Psoas muscle (tissue), 8 donors: ENCODE results near the gene ZNF300. TPM values are rescaled to one million over a fixed set of nuclear protein-coding genes. Genes with fewer than 3 reads are reported as not detected.
"Not testable (repeated sequence)": the region's sequence is repeated elsewhere in the genome, so short reads cannot be mapped to it uniquely, and the experiment has no call there.

ENCODE experiments used
- ATAC-seq, 4 donors: fragments of 200-7000 bp; cut with Tn5 transposase; one replicate each; pipeline ENCODE4 v1.9.1; 2020; ENCODE audit warnings: moderate library complexity in 3 of 4, mild to moderate bottlenecking in 2 of 4
- DNase-seq, 2 donors: peaks; one replicate each; pipeline ENCODE4 v3.0.0-alpha.2; 2020
- H3K27ac ChIP-seq: fragments of 200-600 bp; one replicate; pipeline ENCODE4 v1.8.0; 2022
- H3K27me3 ChIP-seq, 3 donors: fragments of 200-600 bp in 1 of 3; one replicate each; pipeline versions ENCODE4 v1.6.1 to v1.8.0; 2013 to 2022; ENCODE audit warnings: low read length in 2 of 3, mild to moderate bottlenecking in 2 of 3, moderate library complexity in 1 of 3; ENCODE audit not compliant: insufficient read depth in 3 of 3
- H3K36me3 ChIP-seq, 2 donors: fragments of 200-600 bp in 1 of 2; one replicate each; pipeline versions ENCODE4 v1.6.1 to v1.8.0; 2013 to 2022; ENCODE audit warnings: low read depth in 1 of 2, mild to moderate bottlenecking in 1 of 2, moderate library complexity in 1 of 2; ENCODE audit not compliant: insufficient read depth in 1 of 2
- H3K4me1 ChIP-seq: fragments of 200-600 bp; one replicate; pipeline ENCODE4 v1.8.0; 2022
- H3K4me3 ChIP-seq: fragments of 200-600 bp; one replicate; pipeline ENCODE4 v1.8.0; 2022; ENCODE audit warnings: mild to moderate bottlenecking
- H3K9me3 ChIP-seq: fragments of 200-600 bp; one replicate; pipeline ENCODE4 v1.8.0; 2022
- WGBS, 3 donors: extraction: QIAGEN DNeasy Blood & Tissue Kit; methylation state at CpG; one replicate each; pipeline versions ENCODE4 v1.1.6 to v1.1.7; 2013; 5-methylcytosine and 5-hydroxymethylcytosine counted together
- intact Hi-C, 2 donors: fragments of 100-400 bp; cut with DNase I; formaldehyde crosslinking; loops; one replicate each; pipeline versions ENCODE4 v1.11.0 to v1.14.2; 2022
- polyA plus RNA-seq, 3 donors: library from polyadenylated mRNA; stranded (reverse); fragments of 200-250 nt; gene quantifications; one replicate each; pipeline ENCODE4 v1.2.3, GENCODE V29; 2013
- total RNA-seq, 4 donors: library from RNA; stranded (reverse); fragmentation: NEBNext Ultra II Directional in 2 of 4; extraction: Animal tissue kit (Norgen Biotek cat#: 25700) in 2 of 4; gene quantifications; one replicate each; pipeline versions ENCODE4 v1.2.1 to v1.2.4, GENCODE V29; 2021 to 2023
- TF ChIP-seq, protein P1 (sequence below): fragments of 200-600 bp; IDR thresholded peaks from one replicate; pipeline ENCODE4 v1.8.0; 2022; ENCODE audit warnings: antibody characterized with exemption
- donor health status: healthy with polysubstance abuse.
- donor health status: DM: no; HTN: no; CAD: no; lungs with moderate emphysema.
- donor health status: Bipolar disorder and iron deficiency.
- donor health status: healthy.
- donor health status: DM: yes; HTN: yes; CAD: no.
- donor health status: DM: no; HTN: no; CAD: no.
- donor health status: DM: no; HTN: no; CAD: no.
- donor health status: DM: yes; HTN: yes; CAD: no.

ZNF300 gene
- total and polyA plus RNA-seq, 7 donors = 0.20 to 0.77 (median 0.57) TPM

DNA sequence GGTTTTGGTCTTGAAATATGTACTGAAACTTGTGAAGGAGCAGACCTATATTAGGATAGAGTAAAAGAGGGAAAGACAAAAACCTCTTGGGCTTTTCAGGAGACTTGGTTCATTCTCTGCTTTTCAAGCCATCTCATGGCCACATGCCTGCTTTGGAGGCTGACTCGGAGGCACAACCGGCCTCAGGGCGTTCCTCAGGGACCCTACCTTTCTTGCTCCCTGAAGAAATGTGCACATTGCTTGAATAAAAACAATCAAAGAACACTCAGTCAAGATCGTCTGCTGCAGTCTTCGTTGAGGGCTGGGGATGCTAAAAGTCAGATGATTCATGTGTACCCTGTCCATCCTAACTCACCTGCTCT lies 57.5 kb downstream of the ZNF300 start:
- no peak overlapping the region for H3K4me3 ChIP-seq
- no peaks in the 10 kb centered on the region for H3K9me3 ChIP-seq
- TF ChIP-seq, protein P1, sequence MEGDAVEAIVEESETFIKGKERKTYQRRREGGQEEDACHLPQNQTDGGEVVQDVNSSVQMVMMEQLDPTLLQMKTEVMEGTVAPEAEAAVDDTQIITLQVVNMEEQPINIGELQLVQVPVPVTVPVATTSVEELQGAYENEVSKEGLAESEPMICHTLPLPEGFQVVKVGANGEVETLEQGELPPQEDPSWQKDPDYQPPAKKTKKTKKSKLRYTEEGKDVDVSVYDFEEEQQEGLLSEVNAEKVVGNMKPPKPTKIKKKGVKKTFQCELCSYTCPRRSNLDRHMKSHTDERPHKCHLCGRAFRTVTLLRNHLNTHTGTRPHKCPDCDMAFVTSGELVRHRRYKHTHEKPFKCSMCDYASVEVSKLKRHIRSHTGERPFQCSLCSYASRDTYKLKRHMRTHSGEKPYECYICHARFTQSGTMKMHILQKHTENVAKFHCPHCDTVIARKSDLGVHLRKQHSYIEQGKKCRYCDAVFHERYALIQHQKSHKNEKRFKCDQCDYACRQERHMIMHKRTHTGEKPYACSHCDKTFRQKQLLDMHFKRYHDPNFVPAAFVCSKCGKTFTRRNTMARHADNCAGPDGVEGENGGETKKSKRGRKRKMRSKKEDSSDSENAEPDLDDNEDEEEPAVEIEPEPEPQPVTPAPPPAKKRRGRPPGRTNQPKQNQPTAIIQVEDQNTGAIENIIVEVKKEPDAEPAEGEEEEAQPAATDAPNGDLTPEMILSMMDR = no peak
- no peaks in the 10 kb centered on the region for H3K4me1 ChIP-seq
- intact Hi-C loops = loop anchor here (2.0 to 5.0 kb wide), 3 partner anchors 45 to 285 kb away; no protein-coding TSS in a partner anchor
- WGBS, 3 donors = 49 to 53% (median 51%) methylated on average over 5 of the region's 5 CpGs
- DNase-seq (no peak), ATAC-seq (no peak)
- no peak overlapping the region for H3K27ac ChIP-seq
- no peaks in the 10 kb centered on the region for H3K36me3 ChIP-seq
- H3K27me3 ChIP-seq = no peaks in the 10 kb centered on the region

DNA sequence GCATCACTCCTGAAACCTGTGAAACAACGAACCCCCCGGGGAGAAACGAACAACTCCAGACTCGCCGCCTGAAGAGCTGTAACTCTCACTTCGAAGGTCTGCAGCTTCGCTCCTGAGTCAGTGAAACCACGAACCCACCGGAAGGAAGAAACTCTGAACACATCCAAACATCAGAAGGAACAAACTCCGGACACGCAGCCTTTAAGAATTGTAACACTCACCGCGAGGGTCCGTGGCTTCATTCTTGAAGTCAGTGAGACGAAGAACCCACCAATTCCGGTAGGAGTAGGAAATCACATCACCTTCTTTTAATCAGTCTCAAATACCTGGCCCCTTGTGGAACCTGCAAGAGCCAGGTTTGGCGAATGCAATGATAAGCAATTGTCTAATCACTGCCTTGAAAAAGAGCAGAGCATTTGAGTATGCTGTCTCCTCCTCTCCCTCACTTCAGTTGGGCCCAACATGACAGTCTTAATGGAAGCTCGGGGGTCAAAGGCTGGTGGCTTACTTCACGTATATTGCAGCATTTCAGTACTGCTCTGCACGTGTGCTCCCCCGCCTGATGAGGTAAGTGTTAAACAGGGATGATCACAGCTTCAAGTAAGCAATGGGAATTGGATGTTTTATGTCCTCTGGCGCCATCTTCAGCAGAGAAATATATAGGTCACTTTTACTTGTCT lies 58.0 kb downstream of the ZNF300 start:
- no peak overlapping the region for H3K4me3 ChIP-seq
- ATAC-seq (peak; percentile 82 to 90 (median 84)), DNase-seq (no peak)
- H3K9me3 ChIP-seq = no peaks in the 10 kb centered on the region
- H3K27me3 ChIP-seq = no peaks in the 10 kb centered on the region
- TF ChIP-seq, protein P1 = peak; percentile 63
- no peaks in the 10 kb centered on the region for H3K36me3 ChIP-seq
- WGBS, 3 donors = 59 to 62% (median 61%) methylated on average over 22 of the region's 22 CpGs
- H3K27ac ChIP-seq = no peak overlapping the region
- H3K4me1 ChIP-seq = no peaks in the 10 kb centered on the region
- intact Hi-C loops = loop anchor here (2.0 to 5.0 kb wide), 3 partner anchors 44 to 284 kb away; no protein-coding TSS in a partner anchor

DNA sequence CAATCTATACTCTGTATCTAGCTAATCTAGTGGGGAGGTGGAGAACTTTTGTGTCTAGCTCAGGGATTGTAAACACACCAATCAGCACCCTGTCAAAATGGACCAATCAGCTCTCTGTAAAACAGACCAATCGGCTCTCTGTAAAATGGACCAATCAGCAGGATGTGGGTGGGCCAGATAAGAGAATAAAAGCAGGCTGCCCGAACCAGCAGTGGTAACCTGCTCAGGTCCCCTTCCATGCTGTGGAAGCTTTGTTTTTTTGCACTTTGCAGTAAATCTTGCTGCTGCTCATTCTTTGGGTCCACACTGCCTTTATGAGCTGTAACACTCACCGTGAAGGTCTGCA lies 58.5 kb downstream of the ZNF300 start, which contains the start of gene IRGM:
TSS of gene IRGM (plus strand) at position 214 of the 346 bp plus-strand sequence. CDS start 1,603 bp downstream, outside the sequence.
- not testable (repeated sequence) for H3K4me3 ChIP-seq, H3K36me3 ChIP-seq, H3K9me3 ChIP-seq, H3K27ac ChIP-seq, H3K4me1 ChIP-seq, DNase-seq, H3K27me3 ChIP-seq, ATAC-seq
- intact Hi-C loops = loop anchor here (2.0 to 5.0 kb wide), 3 partner anchors 44 to 284 kb away; no protein-coding TSS in a partner anchor
- 79 to 87% (median 82%) methylated on average over 2 to 3 of the region's 3 CpGs for WGBS, 3 donors

DNA sequence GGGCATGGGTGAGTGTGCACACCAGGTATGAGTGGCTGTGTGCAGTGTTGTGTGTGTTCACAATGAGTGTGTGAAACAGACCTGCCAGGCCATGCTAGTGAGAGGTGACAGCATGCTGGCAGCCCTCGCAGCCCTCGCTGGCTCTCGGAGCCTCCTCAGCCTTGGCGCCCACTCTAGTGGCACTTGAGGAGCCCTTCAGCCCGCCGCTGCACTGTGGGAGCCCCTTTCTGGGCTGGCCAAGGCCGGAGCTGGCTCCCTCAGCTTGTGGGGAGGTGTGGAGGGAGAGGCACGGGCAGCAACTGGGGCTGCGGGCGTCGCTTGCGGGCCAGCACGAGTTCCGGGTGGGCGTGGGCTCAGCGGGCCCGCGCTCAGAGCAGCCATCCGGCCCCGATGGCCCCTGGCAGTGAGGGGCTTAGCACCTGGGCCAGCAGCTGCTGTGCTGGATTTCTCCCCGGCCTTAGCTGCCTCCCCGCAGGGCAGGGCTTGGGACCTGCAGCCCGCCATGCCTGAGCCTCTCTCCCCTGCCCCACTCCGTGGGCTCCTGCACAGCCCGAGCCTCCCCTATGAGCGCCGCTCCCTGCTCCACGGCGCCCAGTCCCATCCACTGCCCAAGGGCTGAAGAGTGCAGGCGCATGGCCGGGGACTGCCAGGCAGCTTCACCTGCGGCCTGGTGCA lies 59.5 kb downstream of the ZNF300 start:
- not testable (repeated sequence) for H3K4me1 ChIP-seq, H3K9me3 ChIP-seq, H3K4me3 ChIP-seq, H3K27me3 ChIP-seq, DNase-seq, H3K27ac ChIP-seq, ATAC-seq, H3K36me3 ChIP-seq
- 82 to 92% (median 84%) methylated on average over 30 to 32 of the region's 32 CpGs for WGBS, 3 donors
- intact Hi-C loops = loop anchor here (5.0 kb wide), 2 partner anchors 43 to 283 kb away; no protein-coding TSS in a partner anchor

Other genes with a start within 250 kb of the ZNF300 start
- gene MYOZ3, start 243.7 kb downstream of the ZNF300 start, total RNA-seq = 100 to 1,000 TPM in 1 of 4 donors, 10 to 100 TPM in 3; 29.7 to 110 (median 31.7) TPM
- gene MYOZ3, start 243.7 kb downstream of the ZNF300 start, polyA plus RNA-seq = 10 to 100 TPM in 2 of 3 donors, 1 to 10 TPM in 1; 3.0 to 14.5 (median 14.5) TPM
- 10 to 100 TPM; 23.5 to 28.6 (median 27.3) TPM for gene RBM22, start 203.9 kb downstream of the ZNF300 start, total RNA-seq
- 10 to 100 TPM; 17.2 to 29.9 (median 21.1) TPM for gene RBM22, start 203.9 kb downstream of the ZNF300 start, polyA plus RNA-seq
- gene DCTN4, start 146.0 kb downstream of the ZNF300 start, total RNA-seq = 10 to 100 TPM; 50.9 to 81.5 (median 70.6) TPM
- 10 to 100 TPM; 28.8 to 39.3 (median 31.5) TPM for gene DCTN4, start 146.0 kb downstream of the ZNF300 start, polyA plus RNA-seq
- gene SMIM3, start 126.2 kb downstream of the ZNF300 start, total RNA-seq = 1 to 10 TPM; 6.4 to 7.0 (median 6.8) TPM
- 10 to 100 TPM in 1 of 3 donors, 1 to 10 TPM in 2; 9.6 to 25.5 (median 9.6) TPM for gene SMIM3, start 126.2 kb downstream of the ZNF300 start, polyA plus RNA-seq
- gene IRGM, start 58.5 kb downstream of the ZNF300 start, total RNA-seq = not detected
- not detected for gene IRGM, start 58.5 kb downstream of the ZNF300 start, polyA plus RNA-seq
- gene GPX3, start 115.6 kb upstream of the ZNF300 start, total RNA-seq = 100 to 1,000 TPM; 447 to 852 (median 690) TPM
- 100 to 1,000 TPM; 551 to 766 (median 552) TPM for gene GPX3, start 115.6 kb upstream of the ZNF300 start, polyA plus RNA-seq
- 100 to 1,000 TPM; 114 to 218 (median 149) TPM for gene TNIP1, start 176.1 kb upstream of the ZNF300 start, total RNA-seq
- 100 to 1,000 TPM in 2 of 3 donors, 10 to 100 TPM in 1; 55.5 to 167 (median 106) TPM for gene TNIP1, start 176.1 kb upstream of the ZNF300 start, polyA plus RNA-seq